SIG-M5 treated with dmso at 0.1 percent for 504 hours (cell line): ENCODE data around the gene CADM4.

Source experiments
- DNase-seq: peaks from one replicate; lab custom pipeline; 2025; ENCODE audit not compliant: unreplicated experiment; lab: John Stamatoyannopoulos, UW

The CADM4 gene

DNA sequence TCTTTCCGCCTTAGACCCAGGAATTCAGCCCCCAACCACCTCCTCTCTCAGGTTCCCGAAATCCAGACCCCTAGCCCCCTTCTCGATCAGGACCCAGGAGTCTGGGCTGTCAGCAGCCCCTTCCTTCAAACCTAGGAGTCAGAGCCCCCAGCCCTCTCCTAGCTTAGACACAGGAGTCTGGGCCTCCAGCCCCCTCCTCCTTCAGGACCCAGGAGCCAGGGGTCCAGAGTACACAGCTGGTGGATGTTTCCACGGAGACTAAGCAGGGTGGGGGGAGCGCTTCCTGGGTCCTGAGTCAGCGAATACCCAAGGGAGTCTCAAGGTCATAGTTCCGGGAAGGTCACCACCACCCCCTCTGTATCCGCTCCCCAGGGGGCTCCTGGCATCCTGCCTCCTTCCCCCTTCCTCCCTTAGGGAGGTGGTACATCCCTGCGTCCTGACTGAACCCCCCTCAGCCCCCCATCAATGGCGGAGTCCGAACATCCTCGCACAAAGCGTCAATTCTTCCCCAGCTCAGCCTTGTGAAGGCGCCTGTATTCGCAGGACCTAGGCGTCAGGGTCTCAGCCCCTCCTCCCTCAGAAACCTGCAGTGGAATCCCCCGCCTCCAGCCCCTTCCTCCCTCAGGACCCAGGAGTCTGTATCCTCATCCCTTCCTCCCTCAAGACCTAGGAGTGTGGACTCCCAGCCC lies 4.6 kb downstream of the CADM4 start:
- DNase-seq = no peak

DNA sequence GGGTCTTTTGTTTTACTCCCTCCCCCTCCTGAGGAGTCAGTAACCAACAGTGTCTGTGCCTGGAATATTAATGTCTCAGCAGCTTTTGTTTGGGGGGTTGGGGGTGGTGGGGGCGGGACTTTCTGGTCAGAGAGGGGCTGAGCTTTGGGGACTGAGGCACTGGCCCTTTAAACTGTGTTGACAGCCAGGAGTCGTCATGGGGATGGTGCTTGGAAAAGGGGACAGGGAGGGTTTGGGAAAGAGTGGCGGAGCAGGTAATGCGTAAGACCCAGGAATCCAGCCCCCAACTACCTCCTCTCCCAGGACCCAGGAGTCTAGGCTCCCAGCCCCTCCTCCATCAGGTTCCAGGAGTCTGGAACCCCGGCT lies 5.2 kb downstream of the CADM4 start:
- no peak for DNase-seq

DNA sequence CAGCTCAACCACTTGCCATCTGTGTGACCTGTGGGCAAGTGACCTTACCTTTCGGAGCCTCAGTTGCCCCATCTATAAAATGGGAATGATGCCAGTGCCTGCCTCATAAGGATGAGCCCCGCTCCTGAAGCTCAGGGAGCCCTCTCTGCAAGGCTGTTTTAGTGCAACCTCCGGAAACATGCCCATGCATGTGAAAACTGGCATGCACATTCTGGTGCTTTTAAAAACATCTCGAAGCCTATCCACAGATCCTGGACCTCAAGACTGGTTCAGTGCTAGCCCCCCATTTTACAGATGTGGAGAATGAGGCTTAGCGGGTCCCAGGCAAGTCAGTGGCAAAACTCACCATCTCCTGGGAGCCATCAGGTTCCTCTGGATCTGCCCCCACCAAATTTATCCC lies 5.6 kb downstream of the CADM4 start:
- no peak for DNase-seq

DNA sequence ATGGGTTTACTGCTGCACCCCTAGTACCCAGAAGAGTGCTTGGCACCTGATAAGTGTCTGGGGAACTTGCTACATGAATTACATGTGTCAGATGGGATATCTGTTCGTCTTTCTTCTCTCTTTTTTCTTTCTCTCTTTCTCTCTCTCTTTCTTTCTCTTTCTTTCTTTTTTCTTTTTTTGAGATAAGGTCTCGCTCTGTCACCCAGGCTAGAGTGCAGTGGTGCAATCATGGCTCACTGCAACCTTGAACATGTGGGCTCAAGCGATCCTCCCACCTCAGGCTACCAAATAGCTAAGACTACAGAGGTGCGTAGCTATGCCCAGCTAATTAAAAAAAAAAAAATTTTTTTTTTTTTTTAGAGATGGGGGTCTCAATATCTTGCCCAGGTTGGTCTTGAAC lies 6.1 kb downstream of the CADM4 start:
- DNase-seq = no peak

DNA sequence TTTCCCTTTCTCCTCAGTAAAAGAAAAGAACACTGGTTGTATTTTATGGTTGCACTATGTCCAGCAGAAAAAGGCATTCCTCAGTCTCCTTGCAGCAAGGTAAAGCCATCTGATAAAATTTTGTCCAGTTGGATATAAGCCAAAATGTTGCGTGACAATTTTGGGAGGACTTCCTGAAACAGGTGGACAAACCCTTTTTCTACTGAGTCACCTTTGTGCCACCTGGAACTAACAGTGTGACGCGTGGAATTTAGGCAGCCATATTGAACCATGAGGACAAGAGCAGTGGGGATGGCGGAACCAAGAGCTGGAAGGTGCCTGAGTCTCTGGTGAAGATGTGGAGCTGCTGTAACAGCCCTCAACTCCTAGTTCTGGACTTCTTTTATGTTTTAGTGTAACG lies 8.2 kb downstream of the CADM4 start:
- DNase-seq = no peak

DNA sequence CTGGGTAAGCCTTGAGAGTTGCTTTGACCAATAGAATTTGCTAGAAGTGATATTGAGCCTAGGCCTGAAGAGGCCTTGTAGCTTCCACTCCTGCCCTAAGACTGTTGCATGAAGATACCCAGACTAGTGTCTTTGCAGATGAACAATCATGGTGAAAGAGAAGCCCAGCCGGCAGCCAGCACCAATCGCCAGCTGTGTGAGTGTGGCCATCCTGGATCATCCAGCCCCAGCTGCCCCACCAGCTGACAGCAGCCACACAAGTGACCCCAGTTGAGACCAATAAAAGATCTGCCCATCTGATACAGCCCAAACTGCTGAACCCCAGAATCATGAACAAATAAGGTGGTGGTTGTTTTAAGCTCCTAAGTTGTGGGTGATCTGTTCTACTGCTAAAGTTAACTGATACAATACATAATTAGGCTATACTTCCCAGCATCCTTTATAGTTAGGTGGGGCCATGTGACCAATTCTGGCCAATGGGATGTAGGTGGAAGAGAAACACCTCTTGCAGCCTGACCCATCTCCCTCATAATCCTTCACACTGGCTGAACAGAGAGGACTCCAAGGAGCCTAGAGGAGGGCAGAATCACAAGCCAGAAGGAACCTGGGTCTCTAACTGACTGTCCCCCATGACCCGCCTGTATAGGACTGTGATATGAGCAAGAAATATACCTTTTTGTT lies 10.9 kb downstream of the CADM4 start:
- DNase-seq = no peak

DNA sequence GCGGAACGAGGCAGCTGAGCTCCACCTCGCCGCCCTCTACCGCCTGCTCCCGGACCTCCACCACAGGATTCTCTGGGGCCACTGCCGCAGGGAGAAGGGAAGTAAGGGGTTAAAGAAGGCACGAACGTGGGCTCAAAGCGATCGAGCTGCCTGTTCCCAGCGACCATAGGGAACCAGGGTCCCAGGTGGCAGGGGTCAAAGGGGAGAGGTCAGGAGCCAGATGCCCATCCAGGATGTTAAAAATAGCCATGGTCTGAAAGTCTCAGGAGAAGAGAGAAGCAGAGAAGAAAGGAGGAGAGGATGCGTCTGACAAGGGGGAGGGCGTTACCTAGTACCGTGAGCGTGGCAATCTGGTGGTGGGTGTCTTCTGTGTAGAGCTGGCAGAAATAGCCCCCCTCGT lies 12.8 kb downstream of the CADM4 start:
- DNase-seq = no peak

DNA sequence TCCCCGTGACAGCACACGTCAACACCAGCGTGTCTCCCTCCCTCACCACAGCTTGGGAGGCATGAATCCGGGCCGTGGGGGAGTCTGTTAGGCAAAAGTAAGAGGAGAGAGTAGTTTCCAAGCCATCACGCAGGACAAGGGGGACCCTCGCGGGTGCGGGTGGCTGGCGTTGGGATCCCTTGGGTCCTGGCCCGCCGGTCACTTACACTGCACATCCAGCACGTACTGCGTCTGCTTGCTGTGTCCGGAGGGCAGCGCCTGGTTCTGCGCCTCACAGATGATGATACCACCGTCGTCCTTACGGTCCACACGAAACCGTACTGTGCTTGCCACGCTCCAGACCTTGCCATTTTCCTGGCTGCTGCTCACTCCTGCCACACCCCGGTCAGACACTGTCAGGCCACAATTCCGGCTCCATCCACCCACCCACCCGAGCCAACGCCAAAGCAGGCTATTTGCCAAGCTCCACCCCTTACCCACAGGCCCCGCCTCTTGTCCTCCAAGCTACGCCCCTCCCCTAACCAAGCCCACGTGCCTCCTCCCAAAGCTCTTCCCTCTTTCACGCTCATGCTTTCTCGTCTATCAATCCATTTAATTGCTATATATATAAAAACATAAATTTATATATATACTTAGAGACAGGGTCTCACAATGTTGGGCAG lies 13.6 kb downstream of the CADM4 start:
- peak; percentile 24 for DNase-seq

DNA sequence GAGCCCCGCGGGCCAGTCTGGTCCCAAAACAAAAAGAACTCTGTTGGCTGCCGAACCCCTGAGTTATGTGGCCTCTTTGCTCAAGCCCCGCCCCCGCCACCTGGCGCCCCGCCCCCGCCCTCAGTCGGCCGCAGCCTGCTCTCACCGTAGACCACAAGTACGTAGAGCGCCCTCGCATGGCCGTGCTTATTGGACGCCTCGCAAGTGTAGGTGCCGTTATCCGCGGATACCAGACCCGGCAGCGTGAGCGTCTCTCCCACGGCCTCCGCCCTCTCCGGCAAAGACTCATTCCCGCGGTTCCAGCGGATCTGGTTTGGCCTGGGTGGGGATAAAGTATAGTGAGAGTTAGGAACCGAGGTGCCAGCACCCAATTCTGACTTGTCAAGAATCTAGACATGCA lies 14.7 kb downstream of the CADM4 start:
- peak; percentile 35 for DNase-seq

DNA sequence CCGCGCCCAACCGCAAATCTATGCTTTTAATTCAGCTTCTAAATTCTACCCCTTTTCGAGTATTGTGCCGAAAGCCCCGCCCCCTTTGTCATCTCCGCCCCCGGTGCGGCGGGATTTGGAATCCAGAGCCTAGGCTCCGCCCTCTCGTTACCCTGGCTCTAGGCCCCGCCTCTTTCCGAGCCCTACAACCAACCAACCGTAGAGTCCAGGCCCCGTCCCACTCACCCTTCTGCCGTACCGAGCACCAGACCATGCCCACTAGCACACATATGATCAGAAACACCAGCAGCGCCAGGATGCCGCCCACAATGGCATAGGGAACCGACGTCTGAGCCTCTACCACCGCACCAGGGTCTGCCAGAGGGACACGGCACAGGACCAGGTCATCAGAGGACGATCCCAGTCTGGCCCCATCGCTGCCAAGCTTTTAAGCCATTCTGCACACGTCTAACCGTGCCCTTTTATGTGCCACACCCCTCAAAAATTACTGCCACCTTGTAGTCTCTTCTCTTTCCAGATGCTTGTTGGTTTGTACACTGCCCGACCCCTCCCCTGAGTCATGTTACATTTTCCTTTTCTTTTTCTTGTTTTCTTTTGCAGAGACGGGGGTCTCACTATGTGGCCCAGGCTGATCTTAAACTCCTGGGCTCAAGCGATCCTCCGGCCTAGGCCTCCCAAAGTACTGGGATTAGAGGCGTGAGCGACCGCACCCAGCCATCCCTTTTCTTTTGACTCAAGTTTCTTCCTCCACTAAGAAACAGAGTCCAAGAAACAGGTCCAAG lies 15.6 kb downstream of the CADM4 start:
- no peak for DNase-seq

DNA sequence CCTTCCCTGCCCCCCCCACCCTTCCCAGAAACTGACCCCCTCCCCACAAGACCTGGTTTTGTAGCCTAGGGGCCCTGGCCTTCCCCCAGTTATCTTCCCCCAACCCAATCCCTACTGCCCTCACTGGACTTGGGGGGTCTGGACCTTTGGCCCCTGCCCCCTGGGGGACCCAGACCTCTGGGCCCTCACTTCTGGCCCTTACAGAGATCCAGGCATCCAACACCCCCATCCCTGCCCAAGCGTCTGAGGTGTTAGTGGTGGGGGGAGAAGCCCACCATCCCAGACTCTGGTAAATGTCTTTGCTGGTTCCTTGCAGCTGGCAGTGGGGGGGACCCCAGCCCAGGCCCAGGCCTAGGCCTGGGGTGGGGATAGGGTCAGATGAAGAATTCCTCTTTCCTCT lies 16.7 kb downstream of the CADM4 start:
- no peak for DNase-seq

DNA sequence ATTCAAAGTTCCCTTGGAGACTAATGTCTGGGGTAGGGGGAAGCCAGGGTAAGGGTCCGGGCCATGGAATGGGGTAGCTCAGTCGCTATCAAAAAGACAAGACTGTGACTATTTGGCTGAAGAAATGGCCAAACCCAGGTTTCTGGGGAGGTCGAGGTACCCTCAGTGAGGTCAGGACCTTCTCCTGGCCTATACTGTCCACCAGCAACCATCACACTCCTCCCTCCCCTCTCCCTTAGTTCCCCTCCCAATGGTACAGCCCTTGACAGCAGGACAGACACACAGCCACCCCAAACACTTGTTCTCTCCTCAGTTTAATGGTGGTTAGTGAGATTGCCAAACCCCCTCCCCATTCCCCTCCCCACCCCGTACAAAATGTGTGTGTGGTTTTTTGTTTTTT lies 17.6 kb downstream of the CADM4 start:
- DNase-seq = no peak

DNA sequence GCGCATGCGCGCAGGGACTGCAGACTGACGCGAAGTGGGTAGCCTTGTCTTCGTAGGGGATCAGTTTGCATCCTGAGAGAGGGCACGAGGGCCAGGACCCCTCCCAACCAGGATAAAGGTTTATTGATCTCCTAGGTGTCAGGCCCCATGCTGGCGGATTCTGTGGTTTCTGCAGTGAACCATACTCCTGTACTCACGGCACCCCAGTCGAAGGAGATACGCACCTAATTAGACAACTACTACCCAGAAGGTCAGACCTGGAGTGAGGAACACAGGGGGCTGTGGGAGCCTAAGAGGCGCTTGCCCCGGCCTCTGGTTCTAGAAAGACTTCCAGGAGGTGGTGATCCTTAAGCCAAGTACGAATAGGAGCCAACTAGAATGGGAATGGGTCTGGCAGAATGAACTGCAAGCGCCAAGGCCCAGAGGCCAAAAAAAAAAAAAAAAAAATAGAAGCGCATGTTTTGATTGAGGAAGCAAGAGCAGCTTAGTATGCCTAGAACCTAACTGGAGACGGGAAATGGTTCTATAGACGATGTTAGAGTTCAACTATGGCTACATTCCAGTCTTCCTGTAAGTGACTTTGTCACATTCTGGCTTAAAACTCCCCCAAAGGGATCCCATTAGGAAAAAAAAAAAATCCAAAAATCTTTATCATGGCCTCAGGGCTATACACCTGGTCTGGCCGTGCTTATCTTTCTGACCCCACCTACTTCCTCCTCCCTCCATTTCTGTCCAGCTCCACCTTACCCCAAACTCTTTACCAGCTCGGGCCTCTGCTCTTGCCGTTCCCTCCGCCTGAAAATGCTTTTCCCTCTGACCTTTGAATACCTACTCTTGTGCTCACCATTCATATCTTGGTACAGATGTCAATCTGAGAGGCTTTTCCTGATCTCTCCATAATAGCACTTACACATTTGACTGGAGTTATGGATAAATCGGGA lies 19.3 kb downstream of the CADM4 start:
- DNase-seq = no peak

DNA sequence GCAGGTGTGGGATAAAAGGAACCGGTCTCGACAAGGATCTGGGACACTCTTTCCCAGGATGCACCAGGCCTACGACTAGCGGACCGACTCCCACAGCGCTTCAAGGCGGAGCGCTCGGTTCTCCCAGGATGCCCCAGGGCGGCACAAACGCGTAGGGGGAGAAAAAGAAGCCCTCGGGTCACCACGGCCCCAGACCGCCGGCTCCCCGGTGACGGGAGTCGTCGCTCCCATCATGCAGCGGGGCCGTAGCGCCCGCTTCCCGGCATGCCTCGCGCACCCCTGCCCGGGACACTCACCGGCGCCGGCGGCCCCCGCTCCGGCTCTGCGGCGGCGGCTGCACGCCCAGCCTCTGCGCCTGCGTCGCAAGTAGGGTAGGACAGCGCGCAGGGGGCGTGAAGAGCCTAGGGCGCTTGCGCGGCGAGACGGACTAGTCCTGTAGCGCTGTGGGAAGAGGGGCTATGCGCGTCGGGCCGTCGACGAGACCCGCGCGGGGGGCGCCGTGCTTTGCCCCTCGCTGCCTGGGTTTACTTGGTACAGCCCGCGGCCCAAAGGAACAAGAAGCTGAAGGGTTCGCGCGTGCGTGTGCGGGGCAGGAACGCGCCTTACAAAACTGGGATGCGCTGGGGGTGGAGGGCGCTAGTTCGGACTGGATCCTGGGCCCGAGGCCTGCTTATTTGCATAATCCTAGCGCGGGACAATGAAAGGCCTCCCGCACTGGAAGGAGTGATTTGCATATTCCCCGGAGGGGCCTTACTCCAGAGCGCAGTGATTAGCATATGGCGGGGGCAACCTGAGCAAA lies 20.2 kb downstream of the CADM4 start, which contains the start of gene ZNF428:
ZNF428 (minus strand) TSS at position 368 of the 799 bp plus-strand sequence. CDS start 5,325 bp downstream, outside the sequence.
- peak; percentile 77 for DNase-seq

DNA sequence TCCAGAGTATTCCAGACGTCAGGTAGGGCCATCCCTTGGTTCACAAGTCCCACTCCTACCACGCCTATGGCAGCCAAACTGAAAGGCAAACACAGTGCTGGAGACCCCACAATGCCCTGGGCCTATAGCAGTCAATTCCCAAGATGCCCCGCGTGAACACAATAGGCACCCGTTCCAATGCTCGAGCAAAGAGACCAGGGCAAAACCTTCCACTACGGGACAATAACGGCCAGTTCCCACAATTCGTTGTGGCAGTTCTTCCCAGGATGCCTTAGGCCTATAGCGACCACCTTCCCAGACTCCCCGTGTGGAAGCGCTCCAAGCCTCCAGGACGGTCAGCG lies 20.8 kb downstream of the CADM4 start:
- peak; percentile 66 for DNase-seq

DNA sequence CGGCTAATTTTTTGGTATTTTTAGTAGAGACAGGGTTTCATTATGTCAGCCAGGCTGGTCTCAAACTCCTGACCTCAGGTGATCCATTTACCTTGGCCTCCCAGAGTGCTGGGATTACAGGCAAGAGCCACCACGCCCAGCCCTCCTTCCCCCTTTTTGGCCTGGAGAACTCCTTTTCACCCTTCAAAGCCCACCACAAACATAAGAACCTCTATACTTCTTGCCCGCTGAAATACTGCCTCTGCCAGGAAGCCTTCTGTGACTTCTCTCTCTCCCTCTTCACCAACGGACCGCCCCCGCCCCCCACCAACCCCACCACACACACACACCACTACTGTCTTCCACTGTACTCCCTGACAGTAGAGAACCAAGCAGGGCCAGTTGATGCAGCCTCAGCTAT lies 22.7 kb downstream of the CADM4 start:
- DNase-seq = no peak

DNA sequence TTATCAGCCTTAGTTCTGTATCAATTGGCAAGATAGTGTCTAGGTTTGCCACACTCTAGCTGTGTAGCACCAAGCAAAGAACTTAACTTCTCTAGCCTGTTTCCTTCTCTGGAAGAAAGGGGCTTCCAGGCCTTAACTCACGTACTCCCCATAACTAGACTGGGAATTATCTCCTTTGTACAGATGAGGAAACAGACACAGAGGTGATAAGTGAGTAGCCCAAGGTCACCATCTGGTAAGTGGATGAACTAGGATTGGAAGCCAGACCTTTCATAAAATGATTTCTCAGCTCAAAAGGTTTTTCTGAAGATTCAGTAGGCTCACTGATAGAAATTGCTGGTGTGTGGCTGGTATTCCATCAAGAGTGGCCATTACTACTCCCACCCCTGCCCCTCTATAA lies 23.3 kb downstream of the CADM4 start:
- no peak for DNase-seq

DNA sequence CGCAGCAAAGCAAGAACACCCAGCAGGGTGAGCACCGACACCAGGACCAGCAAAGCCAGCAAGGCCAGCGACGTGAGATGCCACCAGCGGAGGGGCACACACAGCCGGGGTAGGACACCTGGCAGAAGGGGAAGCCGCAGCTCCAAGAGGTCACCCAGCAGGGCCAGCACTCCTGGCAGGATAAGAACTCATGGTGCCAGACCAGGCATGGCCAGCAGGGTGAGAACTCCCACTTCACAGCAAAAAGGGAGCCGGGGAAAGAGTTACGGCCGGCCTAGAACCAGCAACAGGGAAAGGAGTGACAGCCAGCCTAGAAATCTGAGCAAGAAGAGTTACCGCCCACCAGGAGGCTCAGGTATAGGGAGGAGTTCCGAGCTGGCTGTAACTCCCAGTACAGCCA lies 27.3 kb downstream of the CADM4 start:
- no peak for DNase-seq

DNA sequence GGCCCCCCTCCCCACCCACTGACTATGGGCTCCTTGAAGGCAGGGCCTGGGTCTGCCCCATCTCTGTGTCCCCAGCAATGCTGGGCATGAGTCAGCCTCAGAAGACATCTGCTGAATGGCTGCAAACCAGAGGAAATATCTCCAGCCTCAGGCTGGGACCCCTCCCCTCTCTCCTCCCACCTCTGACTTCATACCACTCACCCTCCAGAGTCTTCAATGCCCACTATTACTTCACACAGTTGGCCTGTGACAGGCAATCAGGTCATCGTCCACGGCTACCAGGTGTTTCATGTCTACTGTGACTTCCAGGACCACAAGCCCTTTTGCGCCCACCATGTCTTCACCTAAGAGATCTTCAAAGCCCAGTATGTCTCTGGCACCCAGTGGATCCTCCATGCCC lies 27.9 kb downstream of the CADM4 start, which contains the start of gene SRRM5:
SRRM5 (plus strand) TSS at position 301 of the 400 bp plus-strand sequence; CDS start at position 335, 34 bp downstream.
- no peak for DNase-seq

DNA sequence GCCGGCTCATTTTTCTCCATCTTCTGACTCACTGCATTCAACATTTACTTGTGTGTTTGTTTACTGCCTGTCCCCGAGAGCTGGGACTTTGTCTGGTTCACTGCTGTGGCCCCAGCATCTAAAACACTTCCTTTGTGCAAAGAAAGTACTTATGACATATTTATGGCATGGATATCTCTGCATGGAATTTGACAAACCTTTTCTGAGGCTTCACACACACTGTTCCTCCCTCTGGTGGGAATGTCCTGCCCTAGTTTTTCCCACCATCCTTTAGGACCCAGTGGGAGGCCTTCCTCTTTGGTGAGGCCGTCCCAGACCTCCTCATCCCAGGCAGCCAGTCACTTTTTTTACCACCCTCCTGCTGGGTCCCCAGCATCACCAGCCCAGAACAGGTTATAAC lies 29.2 kb downstream of the CADM4 start:
- DNase-seq = no peak
